Inferior parietal cortex (tissue), 1 donor: ENCODE results near the gene TEDC2.
"Not testable (repeated sequence)": the region's sequence is repeated elsewhere in the genome, so short reads cannot be mapped to it uniquely, and the experiment has no call there.

Experiments used
- DNase-seq: peaks from one replicate; pipeline ENCODE4 v3.0.0-alpha.2; 2016; ENCODE audit errors: extremely low spot score

TEDC2 gene

GRCh38 chr16:2438121-2438520 lies 21.8 kb upstream of the TEDC2 start:
- no peak for DNase-seq

- no peak for DNase-seq
These were observed 20.3 kb upstream of the TEDC2 start for GRCh38 chr16:2439598-2439997.

DNA sequence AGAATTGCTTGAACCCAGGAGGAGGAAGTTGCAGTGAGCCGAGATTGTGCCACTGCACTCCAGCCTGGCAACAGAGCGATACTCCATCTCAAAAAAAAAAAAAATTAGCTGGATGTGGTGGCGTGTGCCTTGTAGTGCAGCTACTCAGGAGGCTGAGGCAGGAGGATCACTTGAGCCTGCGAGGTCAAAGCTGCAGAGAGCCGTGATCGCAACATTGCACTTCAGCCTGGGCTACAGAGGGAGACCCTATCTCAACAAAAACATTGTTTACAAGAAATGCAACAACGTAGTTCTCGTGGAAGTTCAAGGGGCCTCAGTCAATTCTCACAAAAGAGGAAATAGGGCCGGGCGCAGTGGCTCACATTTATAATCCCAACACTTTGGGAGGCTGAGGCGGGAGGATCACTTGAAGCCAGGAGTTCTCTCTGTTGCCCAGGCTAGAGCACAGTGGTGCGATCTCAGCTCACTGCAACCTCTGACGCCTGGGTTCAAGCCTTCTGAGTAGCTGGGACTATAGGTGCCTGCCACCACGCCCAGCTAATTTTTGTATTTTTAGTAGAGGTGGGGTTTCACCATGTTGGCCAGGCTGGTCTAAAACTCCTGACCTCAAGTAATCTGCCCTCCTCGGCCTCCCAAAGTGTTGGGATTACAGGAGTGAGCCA lies 18.6 kb upstream of the TEDC2 start:
- not testable (repeated sequence) for DNase-seq

GRCh38 chr16:2443555-2443954 lies 16.4 kb upstream of the TEDC2 start:
- no peak for DNase-seq

- no peak for DNase-seq
These were observed 11.9 kb upstream of the TEDC2 start for GRCh38 chr16:2447920-2448583.

GRCh38 chr16:2449118-2449517 lies 10.8 kb upstream of the TEDC2 start:
- no peak for DNase-seq

- DNase-seq: peak; percentile 46
These were observed 9.4 kb upstream of the TEDC2 start for GRCh38 chr16:2450535-2450934.

DNA sequence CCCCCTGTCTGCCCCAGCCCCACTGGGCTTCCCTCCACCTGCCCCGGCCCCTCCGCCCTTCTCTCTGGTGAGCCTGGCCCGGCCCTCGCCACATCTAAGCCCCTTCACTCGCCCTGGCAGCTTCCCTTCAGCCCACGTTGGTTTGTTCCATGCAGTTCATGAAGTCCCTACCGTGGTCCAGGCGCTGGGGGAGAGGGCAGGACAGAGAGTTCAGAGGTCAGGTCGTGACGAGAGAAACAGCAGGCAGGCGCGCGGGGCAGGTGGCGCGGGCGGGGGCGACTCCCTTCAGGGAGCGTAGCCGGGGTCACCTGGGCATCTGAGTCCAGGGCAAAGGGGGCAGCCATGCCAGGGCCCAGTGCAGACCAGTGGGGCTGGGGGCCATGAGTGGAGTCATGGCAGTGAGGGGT lies 8.9 kb upstream of the TEDC2 start:
- DNase-seq: no peak

DNA sequence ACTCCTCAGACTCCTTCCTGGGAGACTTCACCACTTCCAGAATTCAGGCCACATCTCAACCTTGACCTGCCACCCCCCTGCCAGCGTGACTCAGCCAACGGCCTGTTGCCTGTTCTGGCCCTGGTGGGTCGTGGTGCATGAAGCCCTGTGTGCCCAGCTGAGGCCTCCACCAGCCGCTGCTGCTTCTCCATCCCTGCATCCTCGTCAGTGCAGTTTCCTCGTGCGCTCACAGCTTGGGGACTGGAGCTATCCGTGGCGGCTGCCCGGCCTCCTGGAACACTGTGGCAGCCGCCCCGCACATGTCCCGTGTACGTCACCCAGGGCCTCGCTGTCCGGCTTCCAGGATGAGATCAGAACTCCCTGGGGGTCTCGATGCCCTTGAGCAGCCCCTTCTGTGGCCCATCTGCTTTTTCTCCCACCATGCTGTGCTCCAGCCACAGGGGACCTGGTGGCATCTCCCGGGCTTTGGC lies 8.0 kb upstream of the TEDC2 start:
- DNase-seq: no peak

DNA sequence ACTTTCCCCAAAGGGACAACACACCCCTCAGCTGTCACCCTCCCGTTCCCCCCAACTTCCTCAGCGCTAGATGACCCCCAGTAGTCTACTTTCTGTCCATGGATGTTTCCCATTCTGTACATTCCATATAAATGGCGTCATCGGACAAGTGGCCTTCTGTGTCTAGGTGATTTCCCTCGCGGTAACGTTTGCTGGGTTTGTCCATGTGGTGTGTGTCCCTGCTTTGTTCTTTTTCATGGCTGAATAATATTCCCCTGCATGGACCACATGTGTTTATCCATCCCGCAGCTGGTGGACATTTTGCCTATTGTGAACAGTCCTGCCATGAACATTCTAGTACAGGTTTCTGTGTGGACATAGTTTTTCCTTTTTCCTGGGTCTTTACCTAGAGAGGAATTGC lies 7.3 kb upstream of the TEDC2 start:
- DNase-seq: no peak

GRCh38 chr16:2455081-2455845 lies 4.6 kb upstream of the TEDC2 start:
- no peak for DNase-seq

DNA sequence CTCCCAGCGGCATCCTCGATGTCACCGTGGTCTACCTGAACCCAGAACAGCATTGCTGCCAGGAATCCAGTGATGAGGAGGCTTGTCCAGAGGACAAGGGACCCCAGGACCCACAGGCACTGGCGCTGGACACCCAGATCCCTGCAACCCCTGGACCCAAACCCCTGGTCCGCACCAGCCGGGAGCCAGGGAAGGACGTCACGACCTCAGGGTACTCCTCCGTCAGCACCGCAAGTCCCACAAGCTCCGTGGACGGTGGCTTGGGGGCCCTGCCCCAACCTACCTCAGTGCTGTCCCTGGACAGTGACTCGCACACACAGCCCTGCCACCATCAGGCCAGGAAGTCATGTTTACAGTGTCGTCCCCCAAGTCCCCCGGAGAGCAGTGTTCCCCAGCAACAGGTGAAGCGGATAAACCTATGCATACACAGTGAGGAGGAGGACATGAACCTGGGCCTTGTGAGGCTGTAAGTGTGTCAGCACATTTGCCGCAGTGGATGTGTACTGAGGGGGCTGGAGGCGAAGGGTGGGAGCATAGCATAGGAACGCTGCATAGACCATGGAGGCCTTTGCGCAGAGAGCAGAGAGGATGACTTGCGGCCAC lies 3.3 kb upstream of the TEDC2 start:
- DNase-seq: no peak

GRCh38 chr16:2457267-2457666 lies 2.6 kb upstream of the TEDC2 start:
- no peak for DNase-seq

DNA sequence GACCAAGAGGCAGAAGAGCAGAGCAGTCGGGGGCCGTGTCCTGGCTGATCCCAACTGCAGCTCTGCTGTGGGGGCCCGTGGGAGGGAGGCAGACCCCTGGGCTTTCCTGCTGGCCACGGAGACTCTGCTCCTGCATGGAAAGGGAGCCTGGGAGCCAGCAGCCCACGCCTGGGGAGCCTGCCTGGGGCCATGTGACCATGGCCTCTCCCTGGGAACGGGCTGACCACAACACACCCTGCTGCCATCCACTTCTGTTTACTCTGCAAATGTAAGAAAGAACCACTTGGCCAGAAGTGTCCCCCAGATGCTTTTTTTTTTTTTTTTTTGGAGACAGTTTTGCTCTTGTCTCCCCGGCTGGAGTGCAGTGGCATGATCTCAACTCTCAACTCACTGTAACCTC lies 2.0 kb upstream of the TEDC2 start:
- DNase-seq: no peak

GRCh38 chr16:2458887-2459646 lies 842 bp upstream of the TEDC2 start:
- no peak for DNase-seq

DNA sequence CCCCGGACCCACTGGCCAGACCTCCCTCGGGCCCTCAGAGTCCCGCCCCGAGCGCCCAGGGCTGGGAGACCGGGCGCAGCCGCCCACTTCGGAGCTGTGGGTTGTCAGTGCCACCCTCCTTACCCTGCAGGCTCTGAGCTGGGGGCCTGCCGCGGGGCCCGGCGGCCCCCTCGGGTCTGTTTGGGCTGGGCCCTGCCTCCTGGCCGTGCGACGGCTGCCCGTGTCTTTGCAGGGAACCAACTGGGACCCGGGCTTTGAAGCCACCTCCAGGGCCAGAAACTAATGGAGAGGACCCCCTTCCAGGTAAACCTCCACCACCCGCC lies 443 bp downstream of the TEDC2 start:
- DNase-seq: no peak

DNA sequence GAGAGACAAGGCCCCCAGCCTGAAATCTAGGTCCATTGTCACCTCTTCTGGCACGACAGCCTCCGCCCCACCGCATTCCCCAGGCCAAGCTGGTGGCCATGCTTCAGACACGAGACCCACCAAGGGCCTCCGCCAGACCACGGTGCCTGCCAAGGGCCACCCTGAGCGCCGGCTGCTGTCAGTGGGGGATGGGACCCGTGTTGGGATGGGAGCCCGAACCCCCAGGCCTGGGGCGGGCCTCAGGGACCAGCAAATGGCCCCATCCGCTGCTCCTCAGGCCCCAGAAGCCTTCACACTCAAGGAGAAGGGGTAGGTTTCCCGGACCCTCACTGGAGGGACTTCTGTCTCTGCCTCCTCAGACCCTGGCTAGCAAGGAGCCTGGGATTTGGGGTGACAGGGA lies 1.0 kb downstream of the TEDC2 start:
- no peak for DNase-seq

DNA sequence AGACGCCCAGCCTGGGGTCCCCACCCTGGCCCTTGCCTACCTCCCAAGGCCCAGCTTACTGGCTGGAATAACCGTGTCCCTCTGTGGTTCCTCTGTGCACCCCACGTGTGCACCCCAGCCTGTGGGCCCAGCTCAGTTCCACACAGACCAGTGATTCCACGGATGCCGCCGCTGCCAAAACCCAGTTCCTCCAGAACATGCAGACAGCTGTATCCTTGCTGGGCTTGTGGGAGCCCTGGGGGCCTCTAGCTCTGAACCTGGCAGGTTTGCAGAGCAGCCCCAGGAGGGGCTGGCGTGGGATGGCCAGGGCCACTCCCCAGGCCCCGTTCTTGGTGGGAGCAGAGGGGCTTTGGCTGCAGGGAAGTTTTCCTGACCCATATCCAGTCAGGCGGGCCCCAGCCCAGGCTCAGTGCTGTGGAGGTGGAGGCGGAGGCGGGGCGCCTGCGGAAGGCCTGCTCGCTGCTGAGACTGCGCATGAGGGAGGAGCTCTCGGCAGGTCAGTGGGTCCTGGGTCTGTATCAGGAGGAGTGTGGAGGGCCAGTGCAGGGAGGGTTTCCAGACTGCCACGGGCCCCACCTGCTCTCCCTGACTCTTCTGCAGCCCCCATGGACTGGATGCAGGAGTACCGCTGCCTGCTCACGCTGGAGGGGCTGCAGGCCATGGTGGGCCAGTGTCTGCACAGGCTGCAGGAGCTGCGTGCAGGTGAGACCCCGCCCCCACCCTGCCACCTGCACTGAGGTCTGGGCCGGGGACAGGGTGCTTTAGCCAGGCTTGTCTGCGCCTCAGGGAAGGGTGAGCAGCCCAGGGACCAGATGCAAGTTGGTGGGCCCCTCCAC lies 2.3 kb downstream of the TEDC2 start:
- DNase-seq: no peak

DNA sequence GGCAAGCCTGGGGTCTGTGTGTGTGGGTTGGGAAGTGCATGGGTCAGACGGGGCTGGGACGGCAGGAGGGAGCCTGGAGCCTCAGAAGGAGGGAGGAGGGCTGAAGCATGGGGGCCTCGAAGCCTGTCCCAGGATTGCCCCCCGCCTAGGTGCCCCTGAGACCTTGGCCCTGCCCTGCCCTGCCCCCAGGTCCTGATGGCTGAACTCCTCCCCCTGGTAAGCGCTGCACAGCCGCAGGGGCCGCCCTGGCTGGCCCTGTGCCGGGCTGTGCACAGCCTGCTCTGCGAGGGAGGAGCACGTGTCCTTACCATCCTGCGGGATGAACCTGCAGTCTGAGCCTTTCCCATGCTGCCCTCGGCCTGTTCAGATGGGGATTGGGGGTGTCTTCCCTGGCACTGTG lies 4.4 kb downstream of the TEDC2 start:
- DNase-seq: no peak

GRCh38 chr16:2465653-2466415 lies 5.9 kb downstream of the TEDC2 start:
- no peak for DNase-seq
